Astrocyte (in vitro differentiated cells and primary cell): ENCODE measurements around the gene MYOCOS. TPM values are rescaled to one million over a fixed set of nuclear protein-coding genes. Genes with fewer than 3 reads are reported as not detected.

Experiments used
- DNase-seq: peaks from one replicate; pipeline ENCODE4 v3.0.0-alpha.2; 2010; ENCODE audit warnings: low read depth
- FAIRE-seq: peaks from 2 replicates; lab custom pipeline; 2011; peaks lifted over from hg19 to GRCh38; lab: Jason Lieb, UNC
- H2AFZ ChIP-seq: 2 replicates; pipeline ENCODE4 v1.6.0; 2012; ENCODE audit warnings: low read depth, low read length, inconsistent platforms
- H3K27ac ChIP-seq: 2 replicates; pipeline ENCODE4 v1.5.1; 2011; ENCODE audit warnings: low read depth, low read length, inconsistent platforms
- H3K27me3 ChIP-seq: 2 replicates; pipeline ENCODE4 v1.6.0; 2011; ENCODE audit warnings: low read length, inconsistent platforms; ENCODE audit not compliant: insufficient read depth
- H3K36me3 ChIP-seq: 2 replicates; pipeline ENCODE4 v1.5.1; 2011; ENCODE audit warnings: low read length, inconsistent platforms; ENCODE audit not compliant: insufficient read depth
- H3K4me1 ChIP-seq: 2 replicates; pipeline ENCODE4 v1.5.1; 2011; ENCODE audit warnings: low read length, inconsistent platforms; ENCODE audit not compliant: insufficient read depth
- H3K4me2 ChIP-seq: 2 replicates; pipeline ENCODE4 v1.6.0; 2012; ENCODE audit warnings: low read length, inconsistent platforms
- H3K4me3 ChIP-seq: 2 replicates; pipeline ENCODE4 v1.5.1; 2011; ENCODE audit warnings: low read depth, mild to moderate bottlenecking, low read length, inconsistent platforms; ENCODE audit not compliant: insufficient read depth
- H3K79me2 ChIP-seq: 2 replicates; pipeline ENCODE4 v1.6.0; 2012; ENCODE audit warnings: mild to moderate bottlenecking, low read length, inconsistent platforms; ENCODE audit not compliant: insufficient read depth
- H3K9ac ChIP-seq: 2 replicates; pipeline ENCODE4 v1.6.0; 2012; ENCODE audit warnings: mild to moderate bottlenecking, low read length, inconsistent platforms
- H3K9me3 ChIP-seq: 2 replicates; pipeline ENCODE4 v1.5.1; 2012; ENCODE audit warnings: low read depth, mild to moderate bottlenecking, low read length, inconsistent platforms; ENCODE audit not compliant: insufficient read depth
- H4K20me1 ChIP-seq: 2 replicates; pipeline ENCODE4 v1.6.0; 2012; ENCODE audit warnings: low read length, inconsistent platforms; ENCODE audit not compliant: insufficient read depth
- H3K27ac Mint-ChIP-seq: one replicate; pipeline ENCODE4 v1.8.0; 2021; ENCODE audit warnings: mild to moderate bottlenecking, mixed read lengths; ENCODE audit not compliant: unreplicated experiment
- H3K27me3 Mint-ChIP-seq: one replicate; pipeline ENCODE4 v1.8.0; 2021; ENCODE audit warnings: low read depth, mixed read lengths; ENCODE audit not compliant: unreplicated experiment
- H3K36me3 Mint-ChIP-seq: one replicate; pipeline ENCODE4 v1.8.0; 2021; ENCODE audit warnings: low read depth, mixed read lengths; ENCODE audit not compliant: unreplicated experiment
- H3K4me1 Mint-ChIP-seq: one replicate; pipeline ENCODE4 v1.8.0; 2021; ENCODE audit warnings: low read depth, mixed read lengths; ENCODE audit not compliant: unreplicated experiment
- H3K4me3 Mint-ChIP-seq: one replicate; pipeline ENCODE4 v1.8.0; 2021; ENCODE audit warnings: mild to moderate bottlenecking, moderate library complexity, mixed read lengths; ENCODE audit not compliant: unreplicated experiment
- H3K9me3 Mint-ChIP-seq: one replicate; pipeline ENCODE4 v1.8.0; 2021; ENCODE audit warnings: mild to moderate bottlenecking, mixed read lengths; ENCODE audit not compliant: unreplicated experiment
- EZH2 ChIP-seq: IDR thresholded peaks from 2 replicates; pipeline ENCODE4 v1.6.1; 2012; ENCODE audit warnings: mild to moderate bottlenecking, low read length, inconsistent platforms; ENCODE audit not compliant: insufficient read depth
- total RNA-seq: library from RNA; stranded (reverse); gene quantifications from 2 replicates; pipeline ENCODE4 v1.2.1, GENCODE V29; 2021
- TF ChIP-seq, protein P1 (sequence below): IDR thresholded peaks from 2 replicates; pipeline ENCODE4 v1.5.1; 2011; ENCODE audit warnings: low read depth, mild to moderate bottlenecking, inconsistent platforms, low read length, moderate library complexity; ENCODE audit not compliant: insufficient read depth

MYOCOS gene
- total RNA-seq, 1 donor from 2014 or later = not detected

DNA sequence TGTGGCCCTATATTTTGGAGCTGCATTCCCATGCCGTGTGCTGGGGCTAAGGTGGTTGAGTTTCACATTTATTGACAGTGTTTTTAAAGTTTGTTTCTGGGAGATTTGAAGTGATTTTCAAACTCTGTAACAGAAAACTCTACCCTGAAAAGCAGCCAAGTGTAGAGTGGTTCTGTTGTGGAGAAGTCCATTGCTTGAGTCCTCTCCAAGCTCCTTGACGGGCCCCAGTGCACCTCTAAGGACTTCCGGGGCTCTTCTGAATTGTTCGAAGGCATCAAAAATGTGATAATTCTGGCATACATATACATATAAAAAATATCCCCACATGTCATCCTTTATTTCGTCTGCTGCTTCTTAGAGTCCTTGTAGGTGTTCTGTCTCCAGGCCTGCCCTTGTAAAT is 5.0 kb downstream of the MYOCOS start:
- peaks cover 4% of the 10 kb centered on the region for H3K9me3 Mint-ChIP-seq

DNA sequence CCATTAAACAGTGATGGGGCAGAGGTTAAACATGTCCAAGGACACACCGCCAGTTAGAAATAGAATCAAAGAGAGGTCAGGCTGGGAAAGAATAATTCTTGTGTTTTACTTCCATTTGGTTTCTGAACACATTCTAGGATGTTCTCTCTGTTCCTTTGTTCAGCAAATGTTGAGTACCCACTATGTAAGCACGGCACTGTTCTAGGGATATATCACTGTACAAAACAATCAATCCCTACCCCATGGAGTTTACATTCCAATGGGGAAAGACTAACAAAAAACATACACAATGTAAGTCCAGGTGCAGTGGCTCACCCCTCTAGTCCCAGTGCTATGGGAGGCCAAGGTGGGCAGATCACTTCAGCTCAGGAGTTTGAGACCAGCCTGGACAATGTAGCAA is 6.2 kb downstream of the MYOCOS start:
- no peak for TF ChIP-seq EZH2
- TF ChIP-seq, protein P1, sequence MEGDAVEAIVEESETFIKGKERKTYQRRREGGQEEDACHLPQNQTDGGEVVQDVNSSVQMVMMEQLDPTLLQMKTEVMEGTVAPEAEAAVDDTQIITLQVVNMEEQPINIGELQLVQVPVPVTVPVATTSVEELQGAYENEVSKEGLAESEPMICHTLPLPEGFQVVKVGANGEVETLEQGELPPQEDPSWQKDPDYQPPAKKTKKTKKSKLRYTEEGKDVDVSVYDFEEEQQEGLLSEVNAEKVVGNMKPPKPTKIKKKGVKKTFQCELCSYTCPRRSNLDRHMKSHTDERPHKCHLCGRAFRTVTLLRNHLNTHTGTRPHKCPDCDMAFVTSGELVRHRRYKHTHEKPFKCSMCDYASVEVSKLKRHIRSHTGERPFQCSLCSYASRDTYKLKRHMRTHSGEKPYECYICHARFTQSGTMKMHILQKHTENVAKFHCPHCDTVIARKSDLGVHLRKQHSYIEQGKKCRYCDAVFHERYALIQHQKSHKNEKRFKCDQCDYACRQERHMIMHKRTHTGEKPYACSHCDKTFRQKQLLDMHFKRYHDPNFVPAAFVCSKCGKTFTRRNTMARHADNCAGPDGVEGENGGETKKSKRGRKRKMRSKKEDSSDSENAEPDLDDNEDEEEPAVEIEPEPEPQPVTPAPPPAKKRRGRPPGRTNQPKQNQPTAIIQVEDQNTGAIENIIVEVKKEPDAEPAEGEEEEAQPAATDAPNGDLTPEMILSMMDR = no peak
- Histone ChIP-seq H3K4me2 (no peak overlapping the region), H4K20me1 (no peaks in the 10 kb centered on the region), H3K79me2 (no peaks in the 10 kb centered on the region), H3K36me3 (no peaks in the 10 kb centered on the region), H3K27ac (no peak overlapping the region), H3K9ac (no peak overlapping the region), H3K9me3 (no peaks in the 10 kb centered on the region), H2AFZ (no peak overlapping the region), H3K27me3 (no peaks in the 10 kb centered on the region), H3K4me1 (no peaks in the 10 kb centered on the region), H3K4me3 (no peak overlapping the region)
- H3K27ac Mint-ChIP-seq = no peak overlapping the region
- no peak overlapping the region for H3K4me3 Mint-ChIP-seq
- peaks cover 5% of the 10 kb centered on the region for H3K4me1 Mint-ChIP-seq
- H3K27me3 Mint-ChIP-seq = peaks cover 15% of the 10 kb centered on the region
- DNase-seq = no peak
- no peaks in the 10 kb centered on the region for H3K36me3 Mint-ChIP-seq
- FAIRE-seq = no peak
- peaks cover 4% of the 10 kb centered on the region for H3K9me3 Mint-ChIP-seq

More for the DNA sequence above, 5.0 kb downstream of the MYOCOS start:
- no peak overlapping the region for H3K9ac ChIP-seq
- no peak overlapping the region for H2AFZ ChIP-seq
- Mint-ChIP-seq H3K27ac (no peak overlapping the region), H3K36me3 (no peaks in the 10 kb centered on the region), H3K4me3 (no peak overlapping the region), H3K4me1 (peaks cover 5% of the 10 kb centered on the region), H3K27me3 (peaks cover 13% of the 10 kb centered on the region)
- H3K27me3 ChIP-seq = peaks cover 2% of the 10 kb centered on the region
- no peaks in the 10 kb centered on the region for H3K9me3 ChIP-seq
- H3K4me1 ChIP-seq = no peaks in the 10 kb centered on the region
- FAIRE-seq = no peak
- no peak overlapping the region for H3K27ac ChIP-seq
- TF ChIP-seq, protein P1 = no peak
- no peak for TF ChIP-seq EZH2
- H3K4me2 ChIP-seq = no peak overlapping the region
- H3K36me3 ChIP-seq = no peaks in the 10 kb centered on the region
- H3K4me3 ChIP-seq = no peak overlapping the region
- H3K79me2 ChIP-seq = no peaks in the 10 kb centered on the region
- no peaks in the 10 kb centered on the region for H4K20me1 ChIP-seq
- DNase-seq = no peak

DNA sequence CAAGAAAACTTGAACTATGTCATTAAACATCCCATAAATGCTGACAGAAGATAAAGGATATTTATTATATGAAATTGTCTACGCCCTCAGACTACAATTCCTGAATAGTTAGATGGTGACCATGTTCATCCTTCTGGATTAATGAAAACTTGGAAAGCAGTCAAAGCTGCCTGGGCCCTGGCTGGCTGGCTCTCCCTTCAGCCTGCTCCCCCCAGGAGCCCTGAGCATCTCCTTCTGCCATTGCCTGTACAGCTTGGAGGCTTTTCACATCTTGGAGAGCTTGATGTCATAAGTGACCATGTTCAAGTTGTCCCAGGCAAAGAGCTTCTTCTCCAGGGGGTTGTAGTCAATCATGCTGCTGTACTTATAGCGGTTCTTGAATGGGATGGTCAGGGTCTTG is 13.6 kb downstream of the MYOCOS start:
- H3K4me1 Mint-ChIP-seq = no peaks in the 10 kb centered on the region
- H3K27ac Mint-ChIP-seq = no peak overlapping the region

More for the DNA sequence above, 13.6 kb downstream of the MYOCOS start:
- FAIRE-seq (no peak), DNase-seq (no peak)
- Histone ChIP-seq H3K27ac (no peak overlapping the region), H3K9me3 (no peaks in the 10 kb centered on the region), H2AFZ (no peak overlapping the region), H3K27me3 (no peaks in the 10 kb centered on the region), H3K36me3 (no peaks in the 10 kb centered on the region), H3K4me2 (no peak overlapping the region), H3K9ac (no peak overlapping the region), H3K4me1 (no peaks in the 10 kb centered on the region), H4K20me1 (no peaks in the 10 kb centered on the region), H3K4me3 (no peak overlapping the region), H3K79me2 (no peaks in the 10 kb centered on the region)
- Mint-ChIP-seq H3K36me3 (no peaks in the 10 kb centered on the region), H3K27me3 (peaks cover 13% of the 10 kb centered on the region), H3K9me3 (peaks cover 7% of the 10 kb centered on the region), H3K4me3 (no peak overlapping the region)
- TF ChIP-seq, protein P1 = no peak
- TF ChIP-seq EZH2 = no peak
